ENCODE measurements around the gene MSMP. TPM values are rescaled to one million over a fixed set of nuclear protein-coding genes. Genes with fewer than 3 reads are reported as not detected.

MSMP gene
- total and polyA plus RNA-seq, 8 donors: 1.1 to 1.2 TPM; not detected in 6

DNA sequence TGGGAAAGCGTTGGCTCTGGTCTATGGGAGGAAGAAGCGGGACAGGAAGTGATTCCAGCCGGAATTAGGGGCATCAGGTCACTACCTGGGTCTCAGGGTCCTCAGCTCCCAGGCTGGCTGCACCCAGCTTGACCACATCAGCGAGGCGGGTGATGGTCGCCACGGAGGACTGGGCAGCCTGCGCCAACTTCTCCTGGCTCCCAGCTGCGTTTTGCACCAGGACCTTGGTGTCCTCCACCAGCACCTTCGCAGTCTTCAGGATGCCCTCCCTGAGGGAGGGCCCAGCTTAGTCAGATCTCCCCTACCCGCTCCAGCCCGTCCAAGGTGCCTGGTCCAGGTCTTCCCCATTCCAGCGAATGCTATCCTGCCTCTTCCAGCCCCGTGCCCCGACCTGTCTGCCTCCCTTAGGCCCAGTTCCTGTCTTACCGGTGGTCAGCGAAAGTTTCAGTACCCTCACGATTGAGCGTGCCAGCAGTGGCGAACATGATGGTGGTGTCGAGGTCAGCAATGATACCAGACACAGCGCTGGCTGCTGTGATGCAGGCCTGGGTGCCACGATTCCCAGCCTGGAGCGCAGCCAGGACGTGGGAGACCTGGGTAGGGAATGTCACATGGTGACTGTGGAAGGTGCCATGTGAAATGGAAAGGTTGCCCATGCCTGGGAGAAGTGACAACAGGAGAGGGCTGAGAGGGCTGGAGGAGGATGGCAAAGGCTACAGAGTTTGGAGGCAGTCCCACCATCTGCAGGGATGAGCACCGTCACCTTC is 50.0 kb downstream of the MSMP start:
- Histone ChIP-seq H3K9me3 (no peaks in the 10 kb centered on the region), H3K4me1 (no peaks in the 10 kb centered on the region), H3K4me3 (no peak overlapping the region), H3K36me3 (peaks cover 0 to 100% of the 10 kb centered on the region in 2 donors), H3K27me3 (no peaks in the 10 kb centered on the region), H3K27ac (no peak overlapping the region)
- no peak for TF ChIP-seq CTCF (IDR thresholded peaks at IDR 0.05)
- DNase-seq (no peak), ATAC-seq (no peak)
- intact Hi-C loops (cut with DNase I): no loop called here

Small RNA genes within 50 kb of the gene (microRNA-seq; reads per million reads assigned to microRNA genes)
- gene MIR6852 (0.50 to 0.55 reads per million in 2 donors), gene MIR6853 (0 to 0.34 reads per million in 2 donors)

Other genes with a start within 250 kb of the MSMP start
- gene TESK1, start 149.0 kb downstream of the MSMP start, total RNA-seq: 10 to 100 TPM; 40.6 to 44.6 TPM
- 10 to 100 TPM; 30.8 to 44.2 (median 39.8) TPM for gene TESK1, start 149.0 kb downstream of the MSMP start, polyA plus RNA-seq (ENCODE audit: insufficient read length in 6 of 6)
- gene CD72, start 135.9 kb downstream of the MSMP start, total RNA-seq: 1 to 10 TPM; 3.4 to 4.0 TPM
- 1 to 10 TPM; 3.2 to 4.3 (median 3.7) TPM for gene CD72, start 135.9 kb downstream of the MSMP start, polyA plus RNA-seq (ENCODE audit: insufficient read length in 6 of 6)
- 1 to 10 TPM in 1 of 2 donors, under 1 TPM in 1; 0.99 to 2.4 TPM for gene SIT1, start 103.3 kb downstream of the MSMP start, total RNA-seq
- under 1 TPM; 0.27 to 0.65 (median 0.45) TPM for gene SIT1, start 103.3 kb downstream of the MSMP start, polyA plus RNA-seq (ENCODE audit: insufficient read length in 6 of 6)
- over 10,000 TPM; 27,227 to 27,465 TPM for gene RMRP, start 96.3 kb downstream of the MSMP start, total RNA-seq
- gene RMRP, start 96.3 kb downstream of the MSMP start, polyA plus RNA-seq (ENCODE audit: insufficient read length in 6 of 6): not detected
- 10 to 100 TPM; 24.7 to 25.6 TPM for gene CCDC107, start 96.0 kb downstream of the MSMP start, total RNA-seq
- 10 to 100 TPM in 5 of 6 donors, 1 to 10 TPM in 1; 9.2 to 18.2 (median 11.3) TPM for gene CCDC107, start 96.0 kb downstream of the MSMP start, polyA plus RNA-seq (ENCODE audit: insufficient read length in 6 of 6)
- gene ARHGEF39, start 89.1 kb downstream of the MSMP start, total RNA-seq: 1 to 10 TPM; 1.5 to 3.1 TPM
- 10 to 100 TPM in 4 of 6 donors, 1 to 10 TPM in 2; 7.6 to 17.7 (median 11.2) TPM for gene ARHGEF39, start 89.1 kb downstream of the MSMP start, polyA plus RNA-seq (ENCODE audit: insufficient read length in 6 of 6)
- gene CA9, start 80.3 kb downstream of the MSMP start, total RNA-seq: under 1 TPM in 1 of 2 donors, not detected in 1; 0.26 TPM
- 1 to 10 TPM in 4 of 6 donors, under 1 TPM in 2; 0.86 to 1.8 (median 1.3) TPM for gene CA9, start 80.3 kb downstream of the MSMP start, polyA plus RNA-seq (ENCODE audit: insufficient read length in 6 of 6)
- 100 to 1,000 TPM; 145 to 211 TPM for gene TPM2, start 64.4 kb downstream of the MSMP start, total RNA-seq
- 100 to 1,000 TPM; 167 to 261 (median 192) TPM for gene TPM2, start 64.4 kb downstream of the MSMP start, polyA plus RNA-seq (ENCODE audit: insufficient read length in 6 of 6)
- gene TLN1, start 22.1 kb downstream of the MSMP start, total RNA-seq: 100 to 1,000 TPM; 314 to 471 TPM
- 100 to 1,000 TPM; 152 to 206 (median 174) TPM for gene TLN1, start 22.1 kb downstream of the MSMP start, polyA plus RNA-seq (ENCODE audit: insufficient read length in 6 of 6)
- gene CREB3, start 21.6 kb downstream of the MSMP start, total RNA-seq: 10 to 100 TPM; 39.3 to 42.4 TPM
- gene CREB3, start 21.6 kb downstream of the MSMP start, polyA plus RNA-seq (ENCODE audit: insufficient read length in 6 of 6): 10 to 100 TPM; 31.2 to 42.3 (median 38.7) TPM
- 10 to 100 TPM; 63.3 to 71.4 TPM for gene GBA2, start 5.0 kb downstream of the MSMP start, total RNA-seq
- gene GBA2, start 5.0 kb downstream of the MSMP start, polyA plus RNA-seq (ENCODE audit: insufficient read length in 6 of 6): 100 to 1,000 TPM in 1 of 6 donors, 10 to 100 TPM in 5; 85.7 to 113 (median 95.2) TPM
- gene RGP1, start 5.0 kb downstream of the MSMP start, total RNA-seq: 10 to 100 TPM; 26.9 to 30.3 TPM
- 10 to 100 TPM; 23.0 to 32.1 (median 29.5) TPM for gene RGP1, start 5.0 kb downstream of the MSMP start, polyA plus RNA-seq (ENCODE audit: insufficient read length in 6 of 6)
- 10 to 100 TPM; 17.6 to 21.9 TPM for gene NPR2, start 37.3 kb upstream of the MSMP start, total RNA-seq
- gene NPR2, start 37.3 kb upstream of the MSMP start, polyA plus RNA-seq (ENCODE audit: insufficient read length in 6 of 6): 10 to 100 TPM; 40.9 to 58.6 (median 47.9) TPM
- 1 to 10 TPM; 1.8 to 6.2 TPM for gene SPAG8, start 58.0 kb upstream of the MSMP start, total RNA-seq
- 10 to 100 TPM in 3 of 6 donors, 1 to 10 TPM in 3; 6.1 to 13.8 (median 9.3) TPM for gene SPAG8, start 58.0 kb upstream of the MSMP start, polyA plus RNA-seq (ENCODE audit: insufficient read length in 6 of 6)
- 10 to 100 TPM; 29.3 to 45.3 TPM for gene HINT2, start 60.8 kb upstream of the MSMP start, total RNA-seq
- gene HINT2, start 60.8 kb upstream of the MSMP start, polyA plus RNA-seq (ENCODE audit: insufficient read length in 6 of 6): 10 to 100 TPM; 26.3 to 43.8 (median 32.9) TPM
- gene FAM221B, start 74.5 kb upstream of the MSMP start, total RNA-seq: not detected
- under 1 TPM; 0.24 to 0.90 (median 0.39) TPM for gene FAM221B, start 74.5 kb upstream of the MSMP start, polyA plus RNA-seq (ENCODE audit: insufficient read length in 6 of 6)
- 10 to 100 TPM in 1 of 2 donors, 1 to 10 TPM in 1; 6.4 to 12.7 TPM for gene TMEM8B, start 75.0 kb upstream of the MSMP start, total RNA-seq
- 10 to 100 TPM; 25.3 to 30.7 (median 27.2) TPM for gene TMEM8B, start 75.0 kb upstream of the MSMP start, polyA plus RNA-seq (ENCODE audit: insufficient read length in 6 of 6)
- not detected for gene OR13J1, start 116.1 kb upstream of the MSMP start, total RNA-seq
- gene OR13J1, start 116.1 kb upstream of the MSMP start, polyA plus RNA-seq (ENCODE audit: insufficient read length in 6 of 6): under 1 TPM in 1 of 6 donors, not detected in 5; 0.10 TPM
- 1 to 10 TPM; 3.1 TPM for gene HRCT1, start 151.9 kb upstream of the MSMP start, total RNA-seq
- under 1 TPM in 5 of 6 donors, not detected in 1; 0.29 to 0.80 (median 0.55) TPM for gene HRCT1, start 151.9 kb upstream of the MSMP start, polyA plus RNA-seq (ENCODE audit: insufficient read length in 6 of 6)
- gene SPAAR, start 155.2 kb upstream of the MSMP start, total RNA-seq: 1 to 10 TPM; 5.4 to 6.8 TPM
- gene SPAAR, start 155.2 kb upstream of the MSMP start, polyA plus RNA-seq (ENCODE audit: insufficient read length in 6 of 6): 1 to 10 TPM; 2.9 to 4.2 (median 3.4) TPM
- gene OR2S2, start 203.9 kb upstream of the MSMP start, total RNA-seq: under 1 TPM in 1 of 2 donors, not detected in 1; 0.32 TPM
- gene OR2S2, start 203.9 kb upstream of the MSMP start, polyA plus RNA-seq (ENCODE audit: insufficient read length in 6 of 6): not detected